ENCODE results near the gene TMPRSS9. TPM values are rescaled to one million over a fixed set of nuclear protein-coding genes. Genes with fewer than 3 reads are reported as not detected.

The TMPRSS9 gene
- total and polyA plus RNA-seq, 8 donors = 1.1 TPM; not detected in 7

- Histone ChIP-seq H3K4me1 (peaks cover 10 to 18% (median 17%) of the 10 kb centered on the region in 4 donors), H3K36me3 (peaks cover 0 to 17% (median 8%) of the 10 kb centered on the region in 4 donors), H3K27ac (no peak overlapping the region), H3K27me3 (no peaks in the 10 kb centered on the region), H3K9me3 (no peaks in the 10 kb centered on the region), H3K4me3 (no peak overlapping the region)
- TF ChIP-seq CTCF (IDR thresholded peaks at IDR 0.05) (no peak), EP300 (IDR thresholded peaks at IDR 0.05) (no peak), POLR2A (IDR thresholded peaks at IDR 0.05) (no peak), POLR2AphosphoS5 (IDR thresholded peaks at IDR 0.05) (no peak)
- intact Hi-C loops (cut with DNase I; ENCODE audit: low total_unique reads) = no loop called here
- 91 to 96% (median 94%) methylated on average over 7 of the region's 7 CpGs for WGBS, 5 donors
- no peak for DNase-seq
Observed at GRCh38 chr19:2451138-2451537, 91.1 kb downstream of the TMPRSS9 start.

GRCh38 chr19:2451741-2452140 is 91.7 kb downstream of the TMPRSS9 start:
- H3K4me3 ChIP-seq = no peak overlapping the region
- no peaks in the 10 kb centered on the region for H3K9me3 ChIP-seq
- H3K36me3 ChIP-seq = peaks cover 0 to 17% (median 8%) of the 10 kb centered on the region in 4 donors
- H3K27ac ChIP-seq = no peak overlapping the region
- 91 to 97% (median 95%) methylated on average over 17 to 18 of the region's 18 CpGs for WGBS, 5 donors
- DNase-seq = no peak
- intact Hi-C loops (cut with DNase I; ENCODE audit: low total_unique reads) = no loop called here
- no peaks in the 10 kb centered on the region for H3K27me3 ChIP-seq
- H3K4me1 ChIP-seq = peaks cover 10 to 22% (median 19%) of the 10 kb centered on the region in 4 donors
- TF ChIP-seq EP300 (IDR thresholded peaks at IDR 0.05) (no peak), POLR2AphosphoS5 (IDR thresholded peaks at IDR 0.05) (no peak), POLR2A (IDR thresholded peaks at IDR 0.05) (no peak), CTCF (IDR thresholded peaks at IDR 0.05) (no peak)

- Histone ChIP-seq H3K27ac (no peak overlapping the region), H3K27me3 (no peaks in the 10 kb centered on the region), H3K9me3 (no peaks in the 10 kb centered on the region), H3K4me1 (peaks cover 15 to 27% (median 24%) of the 10 kb centered on the region in 4 donors), H3K36me3 (peaks cover 0 to 17% (median 8%) of the 10 kb centered on the region in 4 donors), H3K4me3 (no peak overlapping the region)
- WGBS, 5 donors = 86 to 96% (median 93%) methylated on average over 7 to 19 of the region's 19 CpGs
- no peak for TF ChIP-seq POLR2AphosphoS5 (IDR thresholded peaks at IDR 0.05)
- no peak for TF ChIP-seq POLR2A (IDR thresholded peaks at IDR 0.05)
- TF ChIP-seq EP300 (IDR thresholded peaks at IDR 0.05) = no peak
- TF ChIP-seq CTCF (IDR thresholded peaks at IDR 0.05) = no peak
- no peak for DNase-seq
- intact Hi-C loops (cut with DNase I; ENCODE audit: low total_unique reads) = no loop called here
Observed at GRCh38 chr19:2453431-2454025, 93.5 kb downstream of the TMPRSS9 start.

GRCh38 chr19:2454199-2454961 is 94.3 kb downstream of the TMPRSS9 start:
- DNase-seq = no peak
- intact Hi-C loops (cut with DNase I; ENCODE audit: low total_unique reads) = no loop called here
- WGBS, 5 donors = 80 to 93% (median 92%) methylated on average over 18 to 19 of the region's 19 CpGs
- Histone ChIP-seq H3K27me3 (no peaks in the 10 kb centered on the region), H3K4me1 (peaks cover 15 to 27% (median 24%) of the 10 kb centered on the region in 4 donors), H3K27ac (no peak overlapping the region), H3K9me3 (no peaks in the 10 kb centered on the region), H3K4me3 (no peak overlapping the region), H3K36me3 (peaks cover 0 to 17% (median 8%) of the 10 kb centered on the region in 4 donors)
- TF ChIP-seq POLR2A (IDR thresholded peaks at IDR 0.05) = no peak
